ENCODE data around the gene ELF2.
A peak's percentile ranks its signal among the peaks of the same experiment; 100 is the strongest.
"Not testable (repeated sequence)": the region's sequence is repeated elsewhere in the genome, so short reads cannot be mapped to it uniquely, and the experiment has no call there.

ELF2 gene

DNA sequence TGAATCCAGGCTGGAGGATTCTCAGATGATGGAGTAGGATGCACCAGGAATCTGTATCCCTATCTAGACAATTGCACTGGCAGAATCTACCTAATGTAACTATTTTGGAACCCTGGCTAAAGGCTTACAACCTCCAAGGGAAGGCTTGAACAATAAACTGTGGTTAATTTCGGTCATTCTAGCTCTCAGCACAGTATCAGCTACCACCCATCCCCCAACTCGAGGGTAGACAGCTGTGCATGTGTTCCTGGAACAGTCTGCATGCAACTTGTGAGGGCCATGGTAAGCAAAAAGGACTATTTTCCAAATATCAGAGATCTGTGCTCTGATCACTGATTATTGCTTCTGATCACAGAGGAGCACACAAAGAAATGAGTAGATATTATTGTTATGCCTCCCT lies 34.0 kb downstream of the ELF2 start:
- no peak for DNase-seq (ENCODE audit: low spot score)

DNA sequence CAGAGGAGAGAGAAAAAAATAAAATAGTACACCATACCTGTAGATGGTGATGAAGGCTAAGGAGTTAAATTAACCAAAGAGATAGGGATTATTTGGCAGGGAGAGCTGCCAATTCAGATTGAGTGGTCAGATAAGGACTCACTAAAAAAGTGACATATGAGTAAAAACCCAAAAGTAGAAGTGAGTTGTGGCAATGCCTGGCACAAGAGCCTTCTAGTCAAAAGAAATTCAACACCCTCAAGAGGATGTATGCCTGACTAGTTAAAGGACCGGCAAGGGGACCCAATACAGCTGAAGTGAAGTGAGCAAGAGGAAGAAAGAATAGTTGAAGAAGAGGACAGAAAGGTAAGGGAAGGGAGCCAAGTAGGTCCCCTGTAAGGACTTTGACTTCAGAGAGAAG lies 34.9 kb downstream of the ELF2 start:
- DNase-seq (ENCODE audit: low spot score): no peak

DNA sequence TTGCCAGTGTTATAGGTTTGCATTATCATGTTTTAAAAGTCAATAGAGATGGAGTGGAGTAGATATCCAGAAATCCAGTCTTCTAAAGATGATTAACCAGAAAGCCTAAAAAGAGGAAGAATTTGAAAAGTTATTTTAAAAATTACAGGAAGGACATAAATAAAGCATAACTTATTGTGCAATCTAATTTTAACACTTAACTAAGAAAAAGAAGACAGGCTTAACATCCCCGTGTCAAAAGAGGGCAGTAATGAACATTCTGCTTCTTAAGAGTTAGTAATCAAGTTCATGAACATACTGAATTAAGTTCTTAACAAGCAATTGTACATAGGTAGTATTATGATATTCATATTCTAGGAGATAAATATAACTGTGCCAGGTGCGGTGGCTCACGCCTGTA lies 39.3 kb downstream of the ELF2 start:
- no peak for DNase-seq (ENCODE audit: low spot score)

DNA sequence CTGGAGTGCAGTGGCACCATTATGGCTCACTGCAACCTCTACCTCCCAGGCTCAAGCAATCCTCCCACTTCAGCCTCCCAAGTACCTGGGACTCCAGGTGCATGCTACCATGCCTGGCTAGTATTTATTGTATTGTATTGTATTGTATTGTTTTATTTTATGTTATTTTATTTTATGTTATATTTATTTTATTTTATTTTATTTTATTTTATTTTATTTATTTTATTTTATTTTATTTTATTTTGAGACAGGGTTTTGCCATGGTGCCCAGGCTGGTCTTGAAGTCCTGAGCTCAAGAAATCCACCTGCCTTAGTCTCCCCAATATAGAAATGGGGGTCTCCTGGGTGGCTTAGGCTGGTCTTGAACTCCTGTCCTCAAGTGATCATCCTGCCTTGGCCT lies 42.6 kb downstream of the ELF2 start:
- no peak for DNase-seq (ENCODE audit: low spot score)

DNA sequence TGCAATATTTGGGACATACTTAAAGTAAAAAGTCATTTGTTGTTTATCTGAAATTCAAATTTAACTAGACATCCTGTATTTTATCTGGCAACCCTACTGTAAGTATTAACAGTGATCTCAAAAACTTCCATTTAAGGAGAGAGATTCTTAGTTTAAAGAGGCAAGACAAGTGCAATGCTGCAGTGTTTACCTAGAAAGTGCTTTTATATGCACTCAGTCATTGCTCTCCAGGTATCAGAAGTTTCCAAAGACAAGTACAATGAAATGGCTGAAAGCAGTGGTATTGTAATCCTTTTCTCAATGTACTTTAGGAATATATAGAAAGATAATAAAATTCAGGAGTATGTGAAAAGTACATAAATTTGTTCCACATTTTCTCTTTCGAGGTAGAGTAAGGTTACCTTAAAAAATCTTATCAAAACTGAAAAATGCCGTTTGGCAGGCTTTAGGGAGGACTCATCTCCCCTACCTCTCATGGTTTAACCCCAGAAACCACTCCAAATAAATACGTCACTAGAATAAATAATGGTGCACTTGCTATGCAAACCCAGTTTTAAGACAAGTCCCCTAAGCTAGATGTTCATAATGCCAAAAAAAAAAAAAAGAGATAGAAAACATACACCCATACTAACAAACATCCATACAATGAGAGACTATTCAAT lies 45.7 kb downstream of the ELF2 start:
- DNase-seq (ENCODE audit: low spot score): no peak

DNA sequence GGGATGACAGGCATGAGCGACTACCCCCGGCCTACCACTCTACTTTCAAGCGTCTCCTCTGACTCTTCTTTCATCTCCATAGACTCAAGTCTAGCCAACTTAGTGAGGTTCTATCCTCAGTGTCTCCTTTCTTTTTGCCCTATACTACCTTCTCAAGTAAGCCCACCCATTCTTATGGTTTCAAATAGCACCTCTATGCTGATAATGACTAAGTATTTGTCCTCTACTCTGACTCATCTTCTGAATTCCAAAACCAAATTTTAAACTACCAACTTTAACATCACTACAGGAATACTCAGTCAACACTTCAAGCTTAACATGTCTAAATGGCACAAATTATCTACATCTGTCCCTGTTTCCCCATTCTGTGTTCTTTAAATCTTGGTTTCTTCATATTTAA lies 47.8 kb downstream of the ELF2 start:
- DNase-seq (ENCODE audit: low spot score): no peak

DNA sequence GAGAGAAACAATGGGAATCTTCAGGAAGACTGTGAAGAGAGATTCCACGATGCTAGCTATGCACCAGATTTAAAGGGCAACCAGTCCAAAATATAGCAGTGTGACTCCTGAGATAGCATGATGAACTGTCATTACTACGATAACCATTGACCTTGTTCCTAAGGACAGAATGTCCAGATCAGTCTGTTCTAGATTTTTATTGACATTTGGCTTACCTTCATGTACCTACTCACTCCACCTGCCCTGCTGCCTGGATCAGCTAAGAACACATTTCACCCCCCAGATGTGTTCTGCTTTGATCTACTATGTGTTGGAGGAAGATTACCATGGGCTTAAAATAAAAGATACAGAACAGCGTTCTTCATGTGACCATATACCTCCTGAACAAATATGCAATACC lies 50.1 kb downstream of the ELF2 start:
- DNase-seq (ENCODE audit: low spot score): no peak

DNA sequence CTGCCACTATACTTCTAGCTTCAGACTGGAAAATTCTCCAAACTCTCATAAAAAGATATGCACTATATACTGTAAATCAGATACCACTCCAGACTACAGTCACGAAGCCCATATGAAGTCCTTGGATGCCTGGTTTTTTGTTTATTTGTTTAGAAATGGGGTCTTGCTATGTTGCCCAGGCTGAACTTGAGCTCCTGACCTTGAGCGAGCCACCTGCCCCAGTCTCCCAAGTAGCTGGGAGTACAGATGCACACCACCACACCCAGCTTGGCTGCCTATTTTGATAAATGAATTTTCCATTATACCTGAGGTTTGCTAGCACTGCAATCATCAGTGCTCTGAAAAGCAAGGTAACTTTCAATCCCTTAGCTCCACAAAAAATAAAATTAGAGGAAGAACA lies 53.1 kb downstream of the ELF2 start:
- DNase-seq (ENCODE audit: low spot score): no peak

DNA sequence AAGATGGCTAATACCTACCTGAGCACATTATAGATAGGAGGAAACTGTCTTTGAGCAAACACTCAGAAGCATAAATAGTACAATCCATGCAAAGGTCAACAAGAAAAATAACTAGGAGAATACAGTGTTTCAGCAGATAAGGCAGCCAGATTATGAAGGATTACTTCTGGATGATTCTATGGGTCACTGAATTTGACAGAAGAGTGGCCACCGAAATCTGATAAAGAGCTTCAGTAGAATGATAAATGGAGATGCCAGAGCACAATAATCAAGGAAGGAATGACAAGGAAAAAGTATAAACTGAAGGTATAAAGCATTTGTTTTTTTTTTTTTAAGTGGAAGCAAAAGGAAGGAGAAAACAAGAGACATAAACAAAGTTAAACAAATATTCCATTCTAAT lies 58.7 kb downstream of the ELF2 start:
- no peak for DNase-seq (ENCODE audit: low spot score)

DNA sequence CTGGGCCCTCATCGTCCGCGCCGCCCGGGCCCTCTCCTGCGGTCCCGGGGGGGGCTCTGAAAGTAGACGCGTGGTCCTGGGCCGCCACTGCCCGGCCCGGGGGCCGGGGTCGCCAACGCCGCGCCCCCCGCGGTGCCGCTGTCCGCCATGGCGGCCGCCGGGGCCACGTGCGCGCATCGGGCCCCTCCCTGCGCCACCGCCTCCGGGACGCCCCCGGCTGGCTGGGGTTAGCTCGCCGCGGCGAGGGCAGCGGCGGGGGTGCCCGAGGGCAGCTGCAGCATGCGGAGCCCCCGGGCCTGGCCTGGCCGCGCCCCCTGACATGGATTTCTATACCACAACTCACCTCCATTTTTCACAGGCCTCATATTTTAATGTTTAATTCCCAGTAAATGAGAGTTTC lies 61.8 kb downstream of the ELF2 start:
- no peak for DNase-seq (ENCODE audit: low spot score)

DNA sequence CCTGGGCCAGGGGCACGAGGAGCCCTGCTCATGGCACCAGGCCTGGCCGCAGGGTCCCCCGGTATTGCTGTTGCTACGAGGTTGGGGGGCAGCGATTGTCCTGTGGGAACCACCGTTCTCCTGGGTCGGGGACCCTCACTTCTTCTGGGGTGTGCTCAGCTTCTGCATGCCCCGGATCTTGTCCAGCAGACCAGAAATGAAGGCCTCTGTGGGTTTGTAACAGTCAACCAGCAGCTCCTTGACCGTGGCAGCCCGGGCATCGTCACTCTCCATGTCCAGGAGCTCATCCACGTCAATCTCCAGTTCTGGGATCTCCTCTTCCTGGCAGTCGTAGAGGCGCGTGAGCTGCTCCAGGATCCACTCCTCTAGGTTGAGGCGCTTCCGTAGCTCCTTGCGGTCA lies 62.2 kb downstream of the ELF2 start:
- not testable (repeated sequence) for DNase-seq (ENCODE audit: low spot score)

DNA sequence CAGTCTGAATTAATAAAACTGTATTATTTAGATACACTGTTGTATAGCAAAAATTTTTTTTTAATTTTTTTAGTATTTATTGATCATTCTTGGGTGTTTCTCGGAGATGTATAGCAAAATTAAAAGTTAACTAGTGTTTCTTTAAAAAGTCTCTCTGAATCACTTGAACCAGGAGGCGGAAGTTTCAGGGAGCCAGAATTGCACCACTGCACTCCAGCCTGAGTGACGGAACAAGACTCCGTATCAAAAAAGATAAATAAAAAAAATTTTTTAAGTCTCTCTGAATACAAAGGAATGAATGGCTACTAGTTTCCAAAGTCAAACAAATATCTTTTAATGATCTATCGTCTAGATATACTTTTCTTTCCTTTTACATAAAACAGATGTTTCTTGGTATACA lies 64.4 kb downstream of the ELF2 start:
- DNase-seq (ENCODE audit: low spot score): no peak

DNA sequence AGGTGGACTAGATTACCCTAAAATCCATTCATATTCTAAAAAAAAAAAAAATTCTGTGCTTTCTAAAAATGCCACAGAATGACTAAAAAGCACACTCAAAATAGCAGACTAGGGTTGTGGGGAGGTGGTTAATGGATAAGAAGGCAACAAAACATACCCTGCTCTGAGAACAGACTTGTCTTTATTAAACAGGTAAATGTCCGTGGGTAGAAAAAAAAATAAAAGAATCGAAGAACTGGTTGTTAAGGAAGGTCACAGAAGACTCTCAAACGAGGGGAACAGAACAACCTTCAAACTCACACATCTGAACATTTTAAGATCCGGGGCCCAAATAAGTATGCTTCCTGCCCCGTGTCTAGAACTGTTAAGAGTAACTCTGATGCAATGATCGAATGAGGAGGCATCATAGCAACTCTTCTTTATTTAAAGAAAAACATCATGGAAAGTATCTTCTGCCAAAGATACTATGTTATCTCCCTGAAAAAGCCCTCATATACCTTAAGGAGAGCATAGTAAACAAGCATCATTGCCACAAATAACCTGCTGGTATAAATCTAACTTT lies 68.4 kb downstream of the ELF2 start:
- DNase-seq (ENCODE audit: low spot score): no peak

DNA sequence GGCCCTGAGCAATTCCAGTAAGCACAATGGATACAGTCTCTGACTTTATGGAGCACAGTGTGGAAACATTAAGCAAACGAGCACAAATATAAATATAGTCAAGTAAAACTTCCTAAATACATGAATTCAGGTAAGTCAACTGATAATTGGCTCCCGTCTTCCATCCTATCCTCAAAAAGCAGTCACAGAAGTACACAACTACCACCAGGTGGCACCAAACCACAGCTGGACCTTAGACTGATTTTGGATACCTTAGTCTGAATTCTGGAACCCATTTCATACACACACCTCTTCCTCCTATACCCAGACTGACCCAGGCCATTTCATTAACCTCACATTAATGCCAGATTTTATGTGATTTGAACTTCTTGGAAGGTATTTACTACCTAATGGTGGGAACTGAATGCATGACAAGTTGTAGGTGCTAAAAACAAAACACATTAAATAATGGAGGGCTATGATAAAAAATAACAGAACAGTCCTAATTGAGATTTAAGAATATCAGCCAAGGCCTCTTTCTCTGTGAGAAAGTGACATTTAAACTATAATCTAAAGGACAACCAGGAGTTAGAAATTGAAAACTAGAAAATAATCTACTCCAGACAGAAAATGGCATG lies 77.5 kb downstream of the ELF2 start:
- peak; percentile 79 for DNase-seq (ENCODE audit: low spot score)

DNA sequence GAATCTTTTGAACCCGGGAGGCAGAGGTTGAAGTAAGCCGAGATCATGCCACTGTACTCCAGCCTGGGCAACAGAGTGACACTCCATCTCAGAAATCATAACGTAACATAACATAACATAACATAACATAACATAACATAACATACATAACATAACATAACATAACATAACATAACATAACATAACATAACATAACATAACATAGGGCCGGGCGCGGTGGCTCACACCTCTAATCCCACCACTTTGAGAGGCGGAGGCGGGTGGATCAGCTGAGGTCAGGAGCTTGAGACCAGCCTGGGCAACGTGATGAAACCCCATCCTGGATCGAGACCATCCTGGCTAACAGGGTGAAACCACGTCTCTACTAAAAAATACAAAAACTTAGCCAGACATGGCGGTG lies 84.7 kb downstream of the ELF2 start:
- no peak for DNase-seq (ENCODE audit: low spot score)

DNA sequence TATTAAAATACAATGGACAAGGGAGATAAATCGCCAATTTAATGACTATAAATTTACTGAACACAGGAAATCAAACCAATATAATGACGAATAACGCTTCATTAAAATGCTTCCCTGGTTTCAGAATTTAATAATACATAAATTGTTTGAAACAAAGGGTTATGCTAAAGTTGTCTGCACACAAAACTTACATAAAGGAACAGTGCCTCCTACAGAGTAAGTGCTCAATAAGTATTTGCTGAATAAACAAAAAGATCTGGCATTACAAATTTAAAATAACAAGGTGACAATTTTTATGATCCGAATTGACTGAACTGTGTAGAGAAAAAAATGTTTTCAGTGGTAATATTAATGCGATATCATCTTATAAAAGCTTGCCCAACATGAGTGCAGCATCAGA lies 91.9 kb downstream of the ELF2 start:
- DNase-seq (ENCODE audit: low spot score): no peak

DNA sequence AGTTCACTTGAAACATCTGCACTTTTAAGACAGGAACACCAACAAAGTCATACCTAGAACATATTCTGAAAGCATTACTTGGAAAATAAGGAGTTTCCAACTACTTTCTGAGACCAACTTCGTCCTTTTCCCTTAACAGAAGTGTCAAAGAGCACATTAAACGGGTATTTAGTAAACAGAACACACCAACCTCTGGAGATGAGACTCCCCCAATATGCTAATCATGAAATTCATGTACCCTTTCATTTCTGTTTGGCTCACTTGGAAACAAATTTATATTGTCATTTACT lies 92.3 kb downstream of the ELF2 start:
- no peak for DNase-seq (ENCODE audit: low spot score)

DNA sequence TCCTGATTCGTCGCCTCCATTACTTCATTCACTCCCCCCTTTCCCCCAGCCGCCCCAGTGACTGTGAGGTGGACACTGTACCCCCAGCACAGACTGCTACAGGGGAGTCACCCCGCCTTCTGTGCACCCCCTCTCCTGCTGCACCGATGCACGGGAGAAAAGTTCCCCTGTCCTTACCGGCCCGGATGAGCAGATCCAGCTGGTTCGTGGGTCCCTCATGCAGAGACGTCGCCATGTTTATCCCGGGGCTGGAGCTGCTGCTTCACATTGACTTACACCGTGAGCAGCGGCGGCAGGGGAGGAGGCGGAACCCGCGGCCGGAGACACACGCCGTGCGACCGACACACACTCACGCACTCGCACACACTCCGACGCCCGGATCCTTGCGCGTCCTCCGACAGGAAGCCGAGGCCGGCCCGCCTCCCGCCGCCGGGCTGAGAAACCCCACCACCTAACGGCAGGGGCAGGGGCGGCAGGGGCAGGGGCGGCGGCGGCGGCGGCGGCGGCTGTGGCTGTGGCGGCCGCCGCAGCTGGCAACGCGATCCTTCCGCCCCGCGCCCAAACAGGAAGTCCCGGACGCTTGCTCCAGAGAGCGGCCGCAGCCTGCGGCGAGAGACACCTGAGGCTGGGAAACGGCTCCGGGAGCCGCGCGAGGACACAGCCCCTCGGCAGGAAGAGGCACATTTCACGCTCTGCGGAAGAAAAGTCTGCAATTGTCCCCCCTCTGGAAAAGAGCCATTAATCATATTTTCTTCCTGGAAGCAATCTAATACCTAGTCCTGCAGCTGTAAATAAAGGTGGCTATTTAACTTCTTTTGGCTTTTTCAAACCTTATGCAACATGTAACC lies 92.8 kb downstream of the ELF2 start:
- peak; percentile 95 for DNase-seq (ENCODE audit: low spot score)

DNA sequence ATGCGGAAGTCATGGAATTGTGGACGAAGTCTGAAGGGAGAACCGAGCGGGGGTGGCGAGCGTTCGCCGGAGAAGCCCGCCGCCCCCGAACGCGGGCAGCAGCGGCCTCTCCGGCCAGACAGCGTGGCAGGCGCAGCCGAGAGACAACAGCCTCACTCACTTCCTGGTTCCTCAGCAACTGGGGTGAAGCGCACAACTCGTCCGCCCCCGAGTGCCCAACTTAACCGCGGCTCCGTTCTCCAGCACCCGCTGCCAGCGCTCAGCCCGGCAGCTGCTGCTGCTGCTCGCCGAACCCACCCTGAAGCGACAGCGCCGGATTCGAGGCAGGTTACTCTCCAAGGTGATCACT lies 93.4 kb downstream of the ELF2 start:
- DNase-seq (ENCODE audit: low spot score): peak; percentile 73

DNA sequence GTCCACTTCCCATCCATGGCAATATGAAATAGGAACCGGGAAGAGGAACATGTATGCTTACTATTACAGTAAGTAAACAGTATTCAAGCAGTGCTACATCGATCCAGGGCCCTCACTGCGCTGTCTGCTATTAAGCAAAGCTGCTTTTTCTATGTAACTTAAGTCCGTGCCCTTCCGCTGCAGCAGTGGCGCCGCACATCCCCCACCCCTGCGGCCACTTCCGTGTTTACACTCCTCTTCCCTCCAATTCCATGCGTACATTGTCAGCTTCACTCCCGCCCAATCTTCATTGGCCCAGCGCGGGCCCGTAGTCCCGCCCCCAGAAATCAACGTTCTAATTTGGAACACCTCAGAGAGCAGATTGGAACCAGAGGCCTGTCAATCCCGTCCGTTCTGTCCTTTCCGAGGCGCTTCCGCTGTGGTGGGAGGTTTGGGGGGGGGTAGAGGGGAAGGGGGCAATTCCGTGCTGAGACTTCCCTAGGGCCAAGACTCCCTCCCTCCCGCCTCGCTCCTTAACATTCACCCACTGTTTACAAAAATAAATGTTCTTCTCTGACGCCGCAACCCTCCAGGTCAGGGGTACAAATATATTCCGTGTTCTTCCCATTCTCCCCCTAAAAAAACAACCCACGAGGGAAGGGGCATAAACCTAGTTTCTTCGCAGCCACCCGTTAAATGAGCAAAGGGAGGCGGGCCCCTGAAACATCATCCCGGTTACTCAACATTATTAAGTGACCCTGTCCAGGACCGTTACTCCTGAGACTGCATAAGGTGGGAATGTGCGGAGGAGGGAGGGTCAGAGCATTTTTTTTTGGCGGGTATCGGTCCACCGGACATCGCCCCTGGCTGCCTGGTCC lies 94.0 kb downstream of the ELF2 start:
- peak; percentile 98 for DNase-seq (ENCODE audit: low spot score)

DNA sequence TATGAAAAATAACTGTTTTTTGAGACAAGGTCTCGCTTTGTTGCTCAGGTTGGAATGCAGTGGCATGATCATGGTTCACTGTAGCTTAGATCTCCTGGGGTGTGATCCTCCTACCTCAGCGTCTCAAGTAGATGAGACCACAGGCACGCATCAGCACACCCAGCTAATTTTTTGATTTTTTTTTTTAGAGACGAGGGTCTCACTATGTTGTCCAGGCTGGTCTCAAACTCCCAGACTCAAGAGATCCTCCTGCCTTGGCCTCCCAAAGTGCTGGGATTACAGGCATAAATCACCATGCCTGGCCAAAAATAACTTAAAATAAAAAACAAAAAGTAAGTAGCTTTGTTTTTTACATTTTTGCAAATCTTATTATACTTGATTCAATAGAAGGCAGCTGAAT lies 98.1 kb downstream of the ELF2 start:
- no peak for DNase-seq (ENCODE audit: low spot score)

DNA sequence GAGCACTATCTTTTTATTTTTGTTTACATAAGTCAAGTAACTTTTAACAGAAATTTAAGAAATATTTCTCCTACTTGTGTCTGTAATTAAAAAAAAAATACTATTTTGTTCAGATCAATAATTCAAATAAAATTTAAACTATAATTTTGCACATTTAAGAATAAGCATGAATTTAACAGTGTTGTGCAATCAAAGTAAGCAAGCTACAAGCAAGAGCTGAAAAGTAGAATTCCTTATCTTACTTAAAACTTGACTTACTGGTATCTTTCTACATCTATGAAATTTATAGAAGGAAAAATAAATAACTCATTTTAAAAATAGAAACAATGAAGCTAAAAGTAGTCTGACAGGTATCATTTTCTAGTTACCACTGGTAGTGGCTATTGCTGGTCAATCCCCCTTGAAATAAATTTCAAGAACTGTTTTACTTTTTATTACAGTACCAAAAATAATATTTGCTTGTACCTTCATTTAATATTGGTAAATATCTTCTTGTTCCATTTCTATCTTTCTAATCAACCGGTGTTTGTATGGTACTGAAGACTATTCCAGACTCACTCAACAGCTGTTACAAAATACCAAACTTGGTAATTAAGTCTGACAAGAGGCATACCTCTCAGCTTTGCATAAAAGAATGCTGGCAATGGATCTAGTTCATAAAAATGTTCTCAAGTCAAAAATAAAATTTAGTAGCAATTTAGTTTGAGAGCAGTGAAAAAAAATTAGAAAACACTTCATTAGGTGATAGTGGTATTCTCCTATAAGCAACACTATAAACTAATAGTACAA lies 99.3 kb downstream of the ELF2 start:
- DNase-seq (ENCODE audit: low spot score): no peak
